ENCODE results near the gene TFDP2. TPM values are rescaled to one million over a fixed set of nuclear protein-coding genes. Genes with fewer than 3 reads are reported as not detected.
"Not testable (repeated sequence)": the region's sequence is repeated elsewhere in the genome, so short reads cannot be mapped to it uniquely, and the experiment has no call there.

TFDP2 gene
- total RNA-seq, 1 experiment from 2014 or later: 76.0 TPM

DNA sequence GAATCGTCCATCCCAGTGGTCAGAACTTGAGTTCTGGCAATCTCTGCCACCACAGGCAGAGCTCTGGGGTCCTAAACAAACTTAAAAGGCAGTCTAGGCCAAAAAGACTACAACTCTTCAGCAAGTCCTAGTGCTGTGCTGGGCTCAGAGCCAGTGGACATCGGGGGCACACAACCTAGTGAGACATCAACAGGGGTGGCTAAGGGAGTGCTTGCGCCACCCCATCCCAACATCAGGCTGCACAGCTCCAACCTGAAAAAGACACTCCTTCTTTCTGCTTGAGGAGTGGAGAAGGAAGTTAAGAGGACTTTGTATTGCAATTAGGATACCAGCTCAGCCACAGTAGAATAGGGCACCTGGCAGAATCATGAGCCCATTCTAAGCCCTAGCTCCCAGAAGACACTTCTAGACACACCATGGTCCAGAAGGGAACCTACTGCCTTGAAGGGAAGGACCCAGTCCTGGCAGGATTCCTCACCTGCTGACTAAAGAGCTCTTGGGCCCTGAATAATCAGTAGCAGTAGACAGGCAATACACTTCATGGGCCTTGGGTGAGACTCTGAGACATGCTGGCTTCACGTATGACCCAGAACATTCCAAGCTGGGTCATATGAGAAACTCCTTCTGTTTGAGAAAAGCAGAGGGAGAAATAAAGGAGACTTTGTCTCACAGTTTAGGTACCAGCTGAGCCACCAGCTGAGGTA is 72.0 kb downstream of the TFDP2 start:
- H3K56ac ChIP-seq (ENCODE audit: insufficient read length, low read depth, low read length): no peak overlapping the region
- H3K4me2 ChIP-seq (ENCODE audit: insufficient read depth, insufficient read length, low read length): no peak overlapping the region
- H3K23ac ChIP-seq (ENCODE audit: insufficient read length, low read depth, low read length): no peak overlapping the region
- Mint-ChIP-seq H3K4me1 (peaks cover 19 to 25% of the 10 kb centered on the region in 2 experiments), H3K4me3 (no peak overlapping the region), H3K36me3 (ENCODE audit: insufficient read depth in 1 of 3, low read depth in 3 of 3) (peaks cover 0 to 5% (median 0%) of the 10 kb centered on the region in 3 experiments; a peak in 2 of 7 replicates), H3K27me3 (ENCODE audit: low read depth) (no peaks in the 10 kb centered on the region), H3K9me3 (no peaks in the 10 kb centered on the region; a peak in 1 of 5 replicates), H3K27ac (0 out of 7 replicates have a peak overlapping the region, but pooled peaks of 1 of the 3 experiments have one; percentile 53)
- H2AK5ac ChIP-seq (ENCODE audit: insufficient read length, low read length): no peak overlapping the region
- H3K79me2 ChIP-seq (ENCODE audit: insufficient read depth, low read length): no peaks in the 10 kb centered on the region
- H3K79me1 ChIP-seq (ENCODE audit: insufficient read depth, low read depth, low read length, poor library complexity, severe bottlenecking): no peaks in the 10 kb centered on the region
- WGBS (ENCODE audit: extremely low coverage, insufficient read length, low lambda C conversion rate): no CpG with 5 or more reads among the region's 4 CpGs
- no peak overlapping the region for H3K4ac ChIP-seq (ENCODE audit: low read depth, low read length)
- no peak for DNase-seq
- H3T11ph ChIP-seq (ENCODE audit: low read length): no peak overlapping the region
- H3K4me1 ChIP-seq (ENCODE audit: insufficient read depth, low read length): no peaks in the 10 kb centered on the region
- H3K18ac ChIP-seq (ENCODE audit: insufficient read length, low read depth, low read length): no peak overlapping the region
- H4K8ac ChIP-seq (replicated peaks; ENCODE audit: insufficient read length, low read depth, low read length): no peak overlapping the region
- no peak overlapping the region for H2BK20ac ChIP-seq (ENCODE audit: low read depth, low read length, poor library complexity, severe bottlenecking)
- H2BK5ac ChIP-seq (ENCODE audit: insufficient read length, low read length): no peak overlapping the region
- no peaks in the 10 kb centered on the region for H4K20me1 ChIP-seq (ENCODE audit: control insufficient read depth, insufficient read depth, insufficient read length)
- no peak overlapping the region for H2BK12ac ChIP-seq (ENCODE audit: insufficient read length, low read depth, low read length)
- H3K27ac ChIP-seq (ENCODE audit: insufficient read length, low read depth, low read length): no peak overlapping the region
- TF ChIP-seq CTCF (conservative IDR thresholded peaks at IDR 0.05): no peak
- no peak overlapping the region for H4K5ac ChIP-seq (ENCODE audit: insufficient read length, low read depth, low read length)
- H3K9ac ChIP-seq (ENCODE audit: extremely low read depth, insufficient read length, low read length): no peak overlapping the region
- no peak overlapping the region for H4K91ac ChIP-seq (ENCODE audit: insufficient read length, low read depth, low read length)
- H3K14ac ChIP-seq (ENCODE audit: insufficient read depth, low read length): no peak overlapping the region
- no peaks in the 10 kb centered on the region for H3K9me3 ChIP-seq (ENCODE audit: control insufficient read depth, low read depth, low read length)
- no peaks in the 10 kb centered on the region for H3K27me3 ChIP-seq (ENCODE audit: insufficient read depth, low read length)
- H2BK15ac ChIP-seq (ENCODE audit: low read depth, low read length): no peak overlapping the region
- H2BK120ac ChIP-seq (ENCODE audit: low read depth, low read length, poor library complexity, severe bottlenecking): no peak overlapping the region
- H2AFZ ChIP-seq (ENCODE audit: low read length): no peak overlapping the region
- H3K23me2 ChIP-seq (ENCODE audit: insufficient read length, low read depth, low read length, poor library complexity, severe bottlenecking): no peaks in the 10 kb centered on the region

DNA sequence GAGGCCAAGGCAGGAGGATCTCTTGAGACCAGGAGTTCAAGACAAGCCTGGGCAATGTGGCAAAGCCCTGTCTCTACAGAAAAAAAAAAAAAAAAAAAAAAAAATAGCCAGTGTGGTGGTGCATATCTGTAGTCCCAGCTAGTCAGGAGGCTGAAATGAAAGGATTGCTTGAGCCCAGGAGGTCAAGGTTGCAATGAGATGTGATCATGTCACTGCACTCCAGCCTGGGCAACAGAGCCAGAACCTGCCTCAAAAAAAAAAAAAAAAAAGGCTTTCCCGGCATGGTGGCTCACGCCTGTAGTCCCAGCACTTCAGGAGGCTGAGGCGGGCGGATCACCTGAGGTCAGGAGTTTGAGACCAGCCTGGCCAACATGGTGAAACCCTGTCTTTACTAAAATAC is 73.7 kb downstream of the TFDP2 start:
- not testable (repeated sequence) for H3K4me1 ChIP-seq (ENCODE audit: insufficient read depth, low read length); DNase-seq; H3K9me3 ChIP-seq (ENCODE audit: control insufficient read depth, low read depth, low read length); H3K9ac ChIP-seq (ENCODE audit: extremely low read depth, insufficient read length, low read length); H3K27me3 ChIP-seq (ENCODE audit: insufficient read depth, low read length); H3K4me3 Mint-ChIP-seq; H4K8ac ChIP-seq (replicated peaks; ENCODE audit: insufficient read length, low read depth, low read length); H2BK20ac ChIP-seq (ENCODE audit: low read depth, low read length, poor library complexity, severe bottlenecking); H3K79me1 ChIP-seq (ENCODE audit: insufficient read depth, low read depth, low read length, poor library complexity, severe bottlenecking); H3K27me3 Mint-ChIP-seq (ENCODE audit: low read depth); H3K18ac ChIP-seq (ENCODE audit: insufficient read length, low read depth, low read length); H3K56ac ChIP-seq (ENCODE audit: insufficient read length, low read depth, low read length); H2AK5ac ChIP-seq (ENCODE audit: insufficient read length, low read length); H3K4ac ChIP-seq (ENCODE audit: low read depth, low read length); H3T11ph ChIP-seq (ENCODE audit: low read length); H2BK12ac ChIP-seq (ENCODE audit: insufficient read length, low read depth, low read length); H3K4me2 ChIP-seq (ENCODE audit: insufficient read depth, insufficient read length, low read length); H3K23me2 ChIP-seq (ENCODE audit: insufficient read length, low read depth, low read length, poor library complexity, severe bottlenecking); H2BK120ac ChIP-seq (ENCODE audit: low read depth, low read length, poor library complexity, severe bottlenecking); H4K20me1 ChIP-seq (ENCODE audit: control insufficient read depth, insufficient read depth, insufficient read length); H3K23ac ChIP-seq (ENCODE audit: insufficient read length, low read depth, low read length); H3K36me3 Mint-ChIP-seq (ENCODE audit: insufficient read depth in 1 of 3, low read depth in 3 of 3); H4K5ac ChIP-seq (ENCODE audit: insufficient read length, low read depth, low read length); H3K27ac Mint-ChIP-seq; H3K79me2 ChIP-seq (ENCODE audit: insufficient read depth, low read length); H3K14ac ChIP-seq (ENCODE audit: insufficient read depth, low read length); H3K9me3 Mint-ChIP-seq; H2BK15ac ChIP-seq (ENCODE audit: low read depth, low read length); H2AFZ ChIP-seq (ENCODE audit: low read length); H3K27ac ChIP-seq (ENCODE audit: insufficient read length, low read depth, low read length); H2BK5ac ChIP-seq (ENCODE audit: insufficient read length, low read length); H4K91ac ChIP-seq (ENCODE audit: insufficient read length, low read depth, low read length)
- no CpG with 5 or more reads among the region's 4 CpGs for WGBS (ENCODE audit: extremely low coverage, insufficient read length, low lambda C conversion rate)
- H3K4me1 Mint-ChIP-seq: peaks cover 24 to 28% of the 10 kb centered on the region in 2 experiments
